ENCODE measurements around the gene VWDE.

DNA sequence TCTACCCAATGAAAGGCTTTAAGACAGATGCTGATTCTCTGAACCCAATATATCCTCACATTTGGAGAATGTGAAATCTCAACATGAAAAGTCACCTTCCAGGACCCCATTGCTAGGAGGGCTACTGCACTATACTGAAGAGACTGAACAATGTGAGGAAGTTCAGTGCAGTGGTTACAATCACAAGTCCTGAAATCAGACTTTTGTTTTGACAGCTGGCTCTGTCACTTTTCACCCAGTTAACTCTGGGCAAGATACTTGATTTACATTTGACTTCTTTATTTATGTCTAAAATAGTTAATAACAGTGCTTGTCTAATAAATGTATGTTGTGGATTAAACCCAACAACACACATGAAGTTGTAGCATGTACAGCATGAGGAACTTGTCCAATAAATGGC is 14.8 kb upstream of the VWDE start:
- TF ChIP-seq POLR2A (IDR thresholded peaks at IDR 0.05; ENCODE audit: low read length) = no peak
- TF ChIP-seq, protein P1, sequence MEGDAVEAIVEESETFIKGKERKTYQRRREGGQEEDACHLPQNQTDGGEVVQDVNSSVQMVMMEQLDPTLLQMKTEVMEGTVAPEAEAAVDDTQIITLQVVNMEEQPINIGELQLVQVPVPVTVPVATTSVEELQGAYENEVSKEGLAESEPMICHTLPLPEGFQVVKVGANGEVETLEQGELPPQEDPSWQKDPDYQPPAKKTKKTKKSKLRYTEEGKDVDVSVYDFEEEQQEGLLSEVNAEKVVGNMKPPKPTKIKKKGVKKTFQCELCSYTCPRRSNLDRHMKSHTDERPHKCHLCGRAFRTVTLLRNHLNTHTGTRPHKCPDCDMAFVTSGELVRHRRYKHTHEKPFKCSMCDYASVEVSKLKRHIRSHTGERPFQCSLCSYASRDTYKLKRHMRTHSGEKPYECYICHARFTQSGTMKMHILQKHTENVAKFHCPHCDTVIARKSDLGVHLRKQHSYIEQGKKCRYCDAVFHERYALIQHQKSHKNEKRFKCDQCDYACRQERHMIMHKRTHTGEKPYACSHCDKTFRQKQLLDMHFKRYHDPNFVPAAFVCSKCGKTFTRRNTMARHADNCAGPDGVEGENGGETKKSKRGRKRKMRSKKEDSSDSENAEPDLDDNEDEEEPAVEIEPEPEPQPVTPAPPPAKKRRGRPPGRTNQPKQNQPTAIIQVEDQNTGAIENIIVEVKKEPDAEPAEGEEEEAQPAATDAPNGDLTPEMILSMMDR (IDR thresholded peaks at IDR 0.05) = no peak
- TF ChIP-seq CHD4 (IDR thresholded peaks at IDR 0.05; ENCODE audit: borderline replicate concordance) = no peak
